GM23338 (cell line): ENCODE results near the gene LMNA. TPM values are rescaled to one million over a fixed set of nuclear protein-coding genes. Genes with fewer than 3 reads are reported as not detected.

ENCODE experiments used
- ATAC-seq: fragments of 200-7000 bp; cut with Tn5 transposase; 3 replicates; pipeline ENCODE4 v1.9.1; 2020
- DNase-seq: peaks from one replicate; pipeline ENCODE4 v3.0.0-alpha.2; 2015; ENCODE audit warnings: low spot score
- H2AFZ ChIP-seq: fragments of 200-600 bp; sonication (generic); 2 replicates; pipeline ENCODE4 v1.8.0; 2016; ENCODE audit warnings: antibody characterized with exemption, mild to moderate bottlenecking, moderate library complexity
- H3F3A ChIP-seq: fragments of 200-600 bp; sonication (generic); replicated peaks from 2 replicates; pipeline ENCODE4 v1.8.0; 2017; ENCODE audit warnings: antibody characterized with exemption, mixed run types, low read depth
- H3K27ac ChIP-seq: fragments of 200-600 bp; sonication (generic); 2 replicates; pipeline ENCODE4 v1.6.1; 2016; ENCODE audit warnings: low read depth
- H3K27me3 ChIP-seq: fragments of 200-600 bp; sonication (generic); 2 replicates; pipeline ENCODE4 v1.8.0; 2016; ENCODE audit warnings: mild to moderate bottlenecking, mixed run types, moderate library complexity; ENCODE audit not compliant: insufficient read depth
- H3K36me3 ChIP-seq: fragments of 200-600 bp; sonication (generic); 2 replicates; pipeline ENCODE4 v1.8.0; 2016; ENCODE audit warnings: mild to moderate bottlenecking; ENCODE audit not compliant: insufficient read depth
- H3K4me1 ChIP-seq: fragments of 200-600 bp; sonication (generic); 2 replicates; pipeline ENCODE4 v1.8.0; 2016; ENCODE audit warnings: mild to moderate bottlenecking, moderate library complexity; ENCODE audit not compliant: insufficient read depth
- H3K4me2 ChIP-seq: fragments of 200-600 bp; sonication (generic); 2 replicates; pipeline ENCODE4 v1.7.1; 2017; ENCODE audit warnings: mixed run types
- H3K4me3 ChIP-seq: fragments of 200-600 bp; sonication (generic); 2 replicates; pipeline ENCODE4 v1.6.1; 2016; ENCODE audit warnings: mixed run types
- H3K79me2 ChIP-seq: fragments of 200-600 bp; sonication (generic); replicated peaks from 2 replicates; pipeline ENCODE4 v1.8.0; 2017; ENCODE audit warnings: mild to moderate bottlenecking; ENCODE audit not compliant: insufficient read depth
- H3K9me2 ChIP-seq: fragments of 200-600 bp; sonication (generic); 2 replicates; pipeline ENCODE4 v1.8.0; 2017; ENCODE audit not compliant: insufficient read depth
- H4K20me1 ChIP-seq: fragments of 200-600 bp; sonication (generic); replicated peaks from 2 replicates; pipeline ENCODE4 v1.8.0; 2017; ENCODE audit warnings: mild to moderate bottlenecking; ENCODE audit not compliant: insufficient read depth
- H3K27ac Mint-ChIP-seq: 2 replicates; pipeline ENCODE4 v1.8.0; 2020; ENCODE audit warnings: inconsistent platforms, mild to moderate bottlenecking, moderate library complexity, mixed read lengths
- H3K27me3 Mint-ChIP-seq: 3 replicates; pipeline ENCODE4 v1.8.0; 2022; ENCODE audit warnings: low read depth, mild to moderate bottlenecking, moderate library complexity, mixed read lengths, inconsistent platforms; ENCODE audit not compliant: insufficient read depth, poor library complexity
- H3K36me3 Mint-ChIP-seq: 3 replicates; pipeline ENCODE4 v1.8.0; 2021; ENCODE audit warnings: low read depth, mild to moderate bottlenecking, inconsistent platforms, moderate library complexity, mixed read lengths
- H3K4me1 Mint-ChIP-seq: 3 replicates; pipeline ENCODE4 v1.8.0; 2020; ENCODE audit warnings: mild to moderate bottlenecking, inconsistent platforms, mixed read lengths
- H3K4me3 Mint-ChIP-seq: 3 replicates; pipeline ENCODE4 v1.8.0; 2021; ENCODE audit warnings: moderate library complexity, mild to moderate bottlenecking, inconsistent platforms, mixed read lengths
- H3K9me3 Mint-ChIP-seq: 3 replicates; pipeline ENCODE4 v1.8.0; 2020; ENCODE audit warnings: moderate library complexity, mild to moderate bottlenecking, inconsistent platforms, mixed read lengths
- EZH2 ChIP-seq: fragments of 200-600 bp; sonication (generic); IDR thresholded peaks from one replicate; pipeline ENCODE4 v1.8.0; 2017; ENCODE audit warnings: antibody characterized with exemption, mild to moderate bottlenecking, low read depth; ENCODE audit not compliant: unreplicated experiment
- NANOG ChIP-seq: IDR thresholded peaks from 2 replicates; pipeline ENCODE4 v1.6.1; 2016; ENCODE audit warnings: antibody characterized with exemption, borderline replicate concordance
- POLR2AphosphoS5 ChIP-seq: IDR thresholded peaks from 2 replicates; pipeline ENCODE4 v1.6.1; 2016; ENCODE audit warnings: antibody characterized with exemption, low read depth
- STAT1 ChIP-seq: IDR thresholded peaks from one replicate; pipeline ENCODE4 v1.6.1; 2016; ENCODE audit warnings: antibody characterized with exemption; ENCODE audit not compliant: unreplicated experiment
- long read RNA-seq: library from polyadenylated mRNA; unstranded; transcript quantifications from one replicate; pipeline ENCODE4 v2.0.0, GENCODE V29; 2020; ENCODE audit not compliant: unreplicated experiment
- polyA plus RNA-seq: library from polyadenylated mRNA; unstranded; fragments of >200 nt; fragmentation: Nextera tagmentation; extraction: Ambion mirVana; gene quantifications from 2 replicates; pipeline ENCODE4 v1.2.1, GENCODE V29; 2016
- total RNA-seq: library from RNA; depleted of rRNA; stranded (reverse); fragments of >200 nt; shearing (Covaris generic); gene quantifications from 2 replicates; pipeline ENCODE4 v1.2.3, GENCODE V29; 2014; rRNA removed
- TF ChIP-seq, protein P1 (sequence below): IDR thresholded peaks from 2 replicates; pipeline ENCODE4 v1.6.1; 2016; ENCODE audit warnings: antibody characterized with exemption
- TF ChIP-seq, protein P2 (sequence below): fragments of 250-450 bp; sonication (Bioruptor Pico); IDR thresholded peaks from 2 replicates; pipeline ENCODE4 v1.5.0; 2020; ENCODE audit warnings: mild to moderate bottlenecking, moderate library complexity

The LMNA gene
- total RNA-seq (56.3 and 68.9 TPM in 2 replicates), polyA plus RNA-seq (35.5 and 38.9 TPM in 2 replicates)
- long read RNA-seq, transcript LMNA-206 (12 exons, 3,190 nt), result major isoform, 5 of 42 reads
- long read RNA-seq, partial matches to known transcripts, result 34 of 42 reads
- long read RNA-seq, other reads (novel, unspliced or antisense), result 3 of 42 reads

DNA sequence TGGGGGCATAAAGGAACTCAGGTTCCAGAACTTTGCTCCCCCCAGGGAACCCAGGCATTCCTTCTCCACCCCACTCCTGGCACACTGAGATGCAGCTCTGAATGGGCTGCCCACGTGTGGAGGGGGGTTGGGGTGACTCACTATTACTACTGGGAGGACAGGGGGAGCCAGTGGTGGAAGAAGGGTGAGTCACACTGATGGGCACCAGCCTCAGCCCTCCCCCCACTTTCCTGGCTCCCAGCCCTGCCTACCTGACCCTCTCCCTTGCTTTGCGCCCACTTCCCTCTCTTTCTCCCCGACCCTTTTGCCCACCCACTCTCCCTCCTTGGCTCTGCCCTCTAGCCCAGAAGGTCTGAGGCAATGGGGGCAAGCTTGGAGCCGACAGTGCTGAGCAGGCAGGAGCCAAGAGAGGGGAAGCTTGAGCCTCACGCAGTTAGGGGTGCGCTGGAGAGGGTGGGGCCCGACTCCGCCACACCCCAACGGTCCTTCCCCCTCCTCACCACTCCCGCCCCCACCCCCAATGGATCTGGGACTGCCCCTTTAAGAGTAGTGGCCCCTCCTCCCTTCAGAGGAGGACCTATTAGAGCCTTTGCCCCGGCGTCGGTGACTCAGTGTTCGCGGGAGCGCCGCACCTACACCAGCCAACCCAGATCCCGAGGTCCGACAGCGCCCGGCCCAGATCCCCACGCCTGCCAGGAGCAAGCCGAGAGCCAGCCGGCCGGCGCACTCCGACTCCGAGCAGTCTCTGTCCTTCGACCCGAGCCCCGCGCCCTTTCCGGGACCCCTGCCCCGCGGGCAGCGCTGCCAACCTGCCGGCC is at the start of gene LMNA:
TSS of gene LMNA (plus strand) at position 611 of the 818 bp plus-strand sequence. CDS start 208 bp downstream, outside the sequence.
- Histone ChIP-seq H3K4me2 (peak within 1 kb of the TSS; percentile 99), H3K4me3 (peak within 1 kb of the TSS; percentile 99), H3F3A (0 out of 2 replicates have a peak, but pooled peaks cover 17% of the 10 kb centered on the region), H3K4me1 (peaks cover 21% of the 10 kb centered on the region), H3K27me3 (peaks cover 12% of the 10 kb centered on the region; the same call in 1 of the 2 replicates), H2AFZ (peak within 1 kb of the TSS; percentile 90), H3K36me3 (no peaks in the 10 kb centered on the region), H3K9me2 (no peaks in the 10 kb centered on the region), H4K20me1 (no peaks in the 10 kb centered on the region; the same call in 1 of the 2 replicates), H3K27ac (no peak within 1 kb of the TSS), H3K79me2 (peaks cover 29% of the 10 kb centered on the region)
- peak within 1 kb of the TSS; percentile 90 for H3K4me3 Mint-ChIP-seq
- peaks cover 36% of the 10 kb centered on the region for H3K27me3 Mint-ChIP-seq
- ATAC-seq (peak; percentile 89), DNase-seq (peak; percentile 98)
- TF ChIP-seq EZH2, result no peak
- TF ChIP-seq NANOG, result no peak
- TF ChIP-seq POLR2AphosphoS5, result peak; percentile 84
- TF ChIP-seq, protein P1, sequence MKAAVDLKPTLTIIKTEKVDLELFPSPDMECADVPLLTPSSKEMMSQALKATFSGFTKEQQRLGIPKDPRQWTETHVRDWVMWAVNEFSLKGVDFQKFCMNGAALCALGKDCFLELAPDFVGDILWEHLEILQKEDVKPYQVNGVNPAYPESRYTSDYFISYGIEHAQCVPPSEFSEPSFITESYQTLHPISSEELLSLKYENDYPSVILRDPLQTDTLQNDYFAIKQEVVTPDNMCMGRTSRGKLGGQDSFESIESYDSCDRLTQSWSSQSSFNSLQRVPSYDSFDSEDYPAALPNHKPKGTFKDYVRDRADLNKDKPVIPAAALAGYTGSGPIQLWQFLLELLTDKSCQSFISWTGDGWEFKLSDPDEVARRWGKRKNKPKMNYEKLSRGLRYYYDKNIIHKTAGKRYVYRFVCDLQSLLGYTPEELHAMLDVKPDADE, result no peak
- no peak for TF ChIP-seq STAT1
- TF ChIP-seq, protein P2, sequence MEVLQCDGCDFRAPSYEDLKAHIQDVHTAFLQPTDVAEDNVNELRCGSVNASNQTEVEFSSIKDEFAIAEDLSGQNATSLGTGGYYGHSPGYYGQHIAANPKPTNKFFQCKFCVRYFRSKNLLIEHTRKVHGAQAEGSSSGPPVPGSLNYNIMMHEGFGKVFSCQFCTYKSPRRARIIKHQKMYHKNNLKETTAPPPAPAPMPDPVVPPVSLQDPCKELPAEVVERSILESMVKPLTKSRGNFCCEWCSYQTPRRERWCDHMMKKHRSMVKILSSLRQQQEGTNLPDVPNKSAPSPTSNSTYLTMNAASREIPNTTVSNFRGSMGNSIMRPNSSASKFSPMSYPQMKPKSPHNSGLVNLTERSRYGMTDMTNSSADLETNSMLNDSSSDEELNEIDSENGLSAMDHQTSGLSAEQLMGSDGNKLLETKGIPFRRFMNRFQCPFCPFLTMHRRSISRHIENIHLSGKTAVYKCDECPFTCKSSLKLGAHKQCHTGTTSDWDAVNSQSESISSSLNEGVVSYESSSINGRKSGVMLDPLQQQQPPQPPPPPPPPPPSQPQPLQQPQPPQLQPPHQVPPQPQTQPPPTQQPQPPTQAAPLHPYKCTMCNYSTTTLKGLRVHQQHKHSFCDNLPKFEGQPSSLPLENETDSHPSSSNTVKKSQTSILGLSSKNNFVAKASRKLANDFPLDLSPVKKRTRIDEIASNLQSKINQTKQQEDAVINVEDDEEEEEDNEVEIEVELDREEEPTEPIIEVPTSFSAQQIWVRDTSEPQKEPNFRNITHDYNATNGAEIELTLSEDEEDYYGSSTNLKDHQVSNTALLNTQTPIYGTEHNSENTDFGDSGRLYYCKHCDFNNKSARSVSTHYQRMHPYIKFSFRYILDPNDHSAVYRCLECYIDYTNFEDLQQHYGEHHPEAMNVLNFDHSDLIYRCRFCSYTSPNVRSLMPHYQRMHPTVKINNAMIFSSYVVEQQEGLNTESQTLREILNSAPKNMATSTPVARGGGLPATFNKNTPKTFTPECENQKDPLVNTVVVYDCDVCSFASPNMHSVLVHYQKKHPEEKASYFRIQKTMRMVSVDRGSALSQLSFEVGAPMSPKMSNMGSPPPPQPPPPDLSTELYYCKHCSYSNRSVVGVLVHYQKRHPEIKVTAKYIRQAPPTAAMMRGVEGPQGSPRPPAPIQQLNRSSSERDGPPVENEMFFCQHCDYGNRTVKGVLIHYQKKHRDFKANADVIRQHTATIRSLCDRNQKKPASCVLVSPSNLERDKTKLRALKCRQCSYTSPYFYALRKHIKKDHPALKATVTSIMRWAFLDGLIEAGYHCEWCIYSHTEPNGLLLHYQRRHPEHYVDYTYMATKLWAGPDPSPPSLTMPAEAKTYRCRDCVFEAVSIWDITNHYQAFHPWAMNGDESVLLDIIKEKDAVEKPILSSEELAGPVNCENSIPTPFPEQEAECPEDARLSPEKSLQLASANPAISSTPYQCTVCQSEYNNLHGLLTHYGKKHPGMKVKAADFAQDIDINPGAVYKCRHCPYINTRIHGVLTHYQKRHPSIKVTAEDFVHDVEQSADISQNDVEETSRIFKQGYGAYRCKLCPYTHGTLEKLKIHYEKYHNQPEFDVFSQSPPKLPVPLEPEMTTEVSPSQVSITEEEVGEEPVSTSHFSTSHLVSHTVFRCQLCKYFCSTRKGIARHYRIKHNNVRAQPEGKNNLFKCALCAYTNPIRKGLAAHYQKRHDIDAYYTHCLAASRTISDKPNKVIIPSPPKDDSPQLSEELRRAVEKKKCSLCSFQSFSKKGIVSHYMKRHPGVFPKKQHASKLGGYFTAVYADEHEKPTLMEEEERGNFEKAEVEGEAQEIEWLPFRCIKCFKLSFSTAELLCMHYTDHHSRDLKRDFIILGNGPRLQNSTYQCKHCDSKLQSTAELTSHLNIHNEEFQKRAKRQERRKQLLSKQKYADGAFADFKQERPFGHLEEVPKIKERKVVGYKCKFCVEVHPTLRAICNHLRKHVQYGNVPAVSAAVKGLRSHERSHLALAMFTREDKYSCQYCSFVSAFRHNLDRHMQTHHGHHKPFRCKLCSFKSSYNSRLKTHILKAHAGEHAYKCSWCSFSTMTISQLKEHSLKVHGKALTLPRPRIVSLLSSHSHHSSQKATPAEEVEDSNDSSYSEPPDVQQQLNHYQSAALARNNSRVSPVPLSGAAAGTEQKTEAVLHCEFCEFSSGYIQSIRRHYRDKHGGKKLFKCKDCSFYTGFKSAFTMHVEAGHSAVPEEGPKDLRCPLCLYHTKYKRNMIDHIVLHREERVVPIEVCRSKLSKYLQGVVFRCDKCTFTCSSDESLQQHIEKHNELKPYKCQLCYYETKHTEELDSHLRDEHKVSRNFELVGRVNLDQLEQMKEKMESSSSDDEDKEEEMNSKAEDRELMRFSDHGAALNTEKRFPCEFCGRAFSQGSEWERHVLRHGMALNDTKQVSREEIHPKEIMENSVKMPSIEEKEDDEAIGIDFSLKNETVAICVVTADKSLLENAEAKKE (CRISPR knock-in tag), result no peak
- H3K27ac Mint-ChIP-seq, result peak within 1 kb of the TSS; percentile 33; the same call in 1 of the 2 replicates
- H3K4me1 Mint-ChIP-seq, result peaks cover 32% of the 10 kb centered on the region
- H3K36me3 Mint-ChIP-seq, result no peaks in the 10 kb centered on the region
- no peaks in the 10 kb centered on the region for H3K9me3 Mint-ChIP-seq
